ENCODE data around the gene GALNT17.

- TF ChIP-seq GATA3 (IDR thresholded peaks at IDR 0.05; ENCODE audit: low read depth, low read length) (no peak), GATA2 (IDR thresholded peaks at IDR 0.05; ENCODE audit: low read depth, low read length) (no peak)
Observed at GRCh38 chr7:71322201-71322600, 190.3 kb downstream of the GALNT17 start.

All from SH-SY5Y (cell line).